ENCODE measurements around the gene CCNJ.
A peak's percentile ranks its signal among the peaks of the same experiment; 100 is the strongest.
"Not testable (repeated sequence)": the region's sequence is repeated elsewhere in the genome, so short reads cannot be mapped to it uniquely, and the experiment has no call there.

CCNJ gene

DNA sequence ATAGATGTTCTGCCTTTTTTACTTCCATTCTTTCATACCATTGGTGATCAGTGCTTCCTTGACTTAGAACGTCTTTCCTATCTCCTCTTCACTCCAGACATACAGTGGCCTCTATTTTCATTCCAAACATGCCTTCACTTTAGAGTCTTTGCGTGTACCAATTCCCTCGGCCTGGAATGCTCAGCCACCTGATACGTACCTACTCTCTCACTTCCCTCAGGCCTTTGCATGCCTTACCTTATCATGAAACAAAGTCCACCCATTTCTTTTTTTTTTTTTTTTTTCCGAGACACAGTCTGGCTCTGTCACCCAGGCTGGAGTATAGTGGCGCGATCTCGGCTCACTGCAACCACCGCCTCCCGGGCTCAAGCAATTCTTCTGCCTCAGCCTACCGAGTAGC, 2.2 kb upstream of the CCNJ start:
- DNase-seq (ENCODE audit: low spot score): no peak
- TF ChIP-seq, protein P1, sequence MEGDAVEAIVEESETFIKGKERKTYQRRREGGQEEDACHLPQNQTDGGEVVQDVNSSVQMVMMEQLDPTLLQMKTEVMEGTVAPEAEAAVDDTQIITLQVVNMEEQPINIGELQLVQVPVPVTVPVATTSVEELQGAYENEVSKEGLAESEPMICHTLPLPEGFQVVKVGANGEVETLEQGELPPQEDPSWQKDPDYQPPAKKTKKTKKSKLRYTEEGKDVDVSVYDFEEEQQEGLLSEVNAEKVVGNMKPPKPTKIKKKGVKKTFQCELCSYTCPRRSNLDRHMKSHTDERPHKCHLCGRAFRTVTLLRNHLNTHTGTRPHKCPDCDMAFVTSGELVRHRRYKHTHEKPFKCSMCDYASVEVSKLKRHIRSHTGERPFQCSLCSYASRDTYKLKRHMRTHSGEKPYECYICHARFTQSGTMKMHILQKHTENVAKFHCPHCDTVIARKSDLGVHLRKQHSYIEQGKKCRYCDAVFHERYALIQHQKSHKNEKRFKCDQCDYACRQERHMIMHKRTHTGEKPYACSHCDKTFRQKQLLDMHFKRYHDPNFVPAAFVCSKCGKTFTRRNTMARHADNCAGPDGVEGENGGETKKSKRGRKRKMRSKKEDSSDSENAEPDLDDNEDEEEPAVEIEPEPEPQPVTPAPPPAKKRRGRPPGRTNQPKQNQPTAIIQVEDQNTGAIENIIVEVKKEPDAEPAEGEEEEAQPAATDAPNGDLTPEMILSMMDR (IDR thresholded peaks at IDR 0.05; ENCODE audit: borderline replicate concordance, control extremely low read depth, extremely low read depth, insufficient read depth, missing control alignments): no peak
- in situ Hi-C loops (cut with MboI; ENCODE audit: low sequenced_read_pairs, unreplicated experiment): no loop called here

DNA sequence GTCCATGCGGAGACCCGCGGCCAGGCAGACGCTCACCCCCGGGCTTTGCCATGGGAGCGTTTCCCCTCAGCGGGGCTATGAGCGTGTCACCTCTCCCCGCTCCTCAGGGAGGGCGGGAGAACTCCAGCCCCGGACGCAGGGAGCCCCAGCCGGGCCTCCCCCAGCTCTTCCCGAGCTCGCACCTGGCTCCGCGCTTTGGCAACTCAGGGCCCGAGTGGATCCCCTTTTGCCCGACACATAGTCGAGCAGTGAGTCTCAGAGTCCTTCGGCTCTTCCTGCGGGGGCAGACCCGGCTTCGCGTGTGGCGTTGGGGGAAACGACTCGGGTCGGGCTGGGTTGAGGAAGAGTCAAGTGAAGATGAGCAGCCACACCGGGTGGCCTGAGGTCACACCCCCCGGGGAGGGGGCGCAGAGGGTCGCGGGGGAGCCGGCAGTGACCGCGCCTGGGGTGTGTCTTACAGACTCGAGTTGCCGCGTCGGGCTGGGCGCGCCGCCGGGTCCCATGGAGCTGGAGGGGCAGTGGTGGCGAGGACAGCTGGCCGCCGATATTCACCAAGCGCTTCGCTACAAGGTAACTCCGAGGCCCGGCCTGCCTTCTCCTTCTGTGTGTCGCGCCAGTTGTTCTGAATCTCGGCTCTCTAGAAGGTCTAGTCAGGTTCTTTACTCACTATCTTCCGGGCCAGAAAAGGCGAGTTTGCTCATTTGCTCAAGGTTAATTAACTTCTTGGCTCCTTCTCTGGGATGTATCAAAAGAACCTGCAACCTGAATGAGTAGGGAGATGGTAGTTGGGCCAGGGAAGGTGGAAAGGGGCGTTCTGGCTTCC, 721 bp downstream of the CCNJ start:
- peak; percentile 76 for DNase-seq (ENCODE audit: low spot score)
- TF ChIP-seq, protein P1 (IDR thresholded peaks at IDR 0.05; ENCODE audit: borderline replicate concordance, control extremely low read depth, extremely low read depth, insufficient read depth, missing control alignments): no peak
- in situ Hi-C loops (cut with MboI; ENCODE audit: low sequenced_read_pairs, unreplicated experiment): no loop called here

DNA sequence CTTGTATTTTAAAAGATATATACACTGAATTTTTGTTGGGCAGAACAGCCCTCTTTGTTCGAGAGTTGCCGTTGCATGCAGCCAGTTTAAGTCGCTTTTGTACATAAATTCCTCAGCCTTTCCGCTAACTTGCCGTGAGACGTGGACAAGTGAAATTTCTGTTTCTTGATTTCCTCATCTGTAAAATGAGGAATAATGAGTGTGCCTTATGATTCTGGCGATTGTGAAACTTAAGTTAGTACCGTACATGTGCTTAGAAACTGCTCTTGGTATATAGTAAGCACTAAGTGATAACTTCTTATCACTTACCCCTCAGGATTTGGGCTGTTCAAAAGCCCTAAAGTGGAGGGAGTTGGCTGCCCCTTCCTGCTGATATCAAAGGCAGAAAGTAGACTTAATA, 1.4 kb downstream of the CCNJ start:
- TF ChIP-seq, protein P1 (IDR thresholded peaks at IDR 0.05; ENCODE audit: borderline replicate concordance, control extremely low read depth, extremely low read depth, insufficient read depth, missing control alignments): no peak
- in situ Hi-C loops (cut with MboI; ENCODE audit: low sequenced_read_pairs, unreplicated experiment): no loop called here
- no peak for DNase-seq (ENCODE audit: low spot score)

DNA sequence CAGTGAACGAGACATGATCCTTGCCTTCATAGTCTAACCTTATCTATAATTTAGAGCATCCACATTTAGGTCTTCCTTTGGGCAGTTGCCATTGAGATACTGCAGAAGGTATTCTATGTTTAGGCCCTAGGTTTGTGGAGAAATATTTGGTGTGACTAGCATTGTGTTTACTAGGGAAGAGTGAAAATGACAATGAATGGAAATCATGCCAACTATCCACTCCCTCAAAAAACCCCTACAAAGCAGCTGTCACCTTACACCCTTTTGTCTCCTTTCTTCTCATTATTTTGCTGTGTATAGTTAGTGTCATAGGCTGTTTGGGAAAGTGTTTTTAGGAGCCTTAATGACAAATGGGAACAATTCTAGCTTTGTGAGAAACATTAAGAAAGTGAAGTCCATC, 3.2 kb downstream of the CCNJ start:
- TF ChIP-seq, protein P1 (IDR thresholded peaks at IDR 0.05; ENCODE audit: borderline replicate concordance, control extremely low read depth, extremely low read depth, insufficient read depth, missing control alignments): no peak
- no peak for DNase-seq (ENCODE audit: low spot score)
- in situ Hi-C loops (cut with MboI; ENCODE audit: low sequenced_read_pairs, unreplicated experiment): no loop called here

DNA sequence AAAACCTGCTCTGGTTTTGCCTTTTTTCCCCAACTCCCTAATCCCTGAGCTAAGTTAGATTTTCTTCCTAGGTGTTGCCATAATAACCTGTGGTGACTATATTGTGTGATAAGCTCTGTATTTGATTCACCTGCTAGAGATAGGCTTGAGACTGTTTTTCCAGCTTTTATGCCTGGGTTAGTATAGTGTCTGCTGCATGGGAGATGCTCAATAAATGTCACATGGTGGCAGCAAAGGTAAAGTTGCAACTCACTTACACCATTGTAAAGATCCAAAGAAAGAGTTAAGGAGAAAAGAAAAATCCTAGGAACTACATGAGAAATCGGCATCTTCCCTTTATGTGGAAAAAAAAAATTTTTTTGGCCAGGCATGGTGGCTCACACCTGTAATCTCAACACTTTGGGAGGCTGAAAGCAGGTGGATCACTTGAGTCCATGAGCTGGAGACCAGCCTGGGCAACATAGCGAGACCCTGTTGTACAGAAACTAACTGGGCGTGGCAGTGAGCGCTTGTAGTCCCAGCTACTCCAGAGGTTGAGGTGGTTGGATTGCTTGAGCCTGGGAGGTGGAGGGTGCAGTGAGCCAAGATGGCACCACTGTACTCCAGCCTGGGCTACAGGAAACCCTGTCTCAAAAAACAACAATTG, 3.7 kb downstream of the CCNJ start:
- TF ChIP-seq, protein P1 (IDR thresholded peaks at IDR 0.05; ENCODE audit: borderline replicate concordance, control extremely low read depth, extremely low read depth, insufficient read depth, missing control alignments): peak; percentile 7
- DNase-seq (ENCODE audit: low spot score): no peak
- in situ Hi-C loops (cut with MboI; ENCODE audit: low sequenced_read_pairs, unreplicated experiment): no loop called here

DNA sequence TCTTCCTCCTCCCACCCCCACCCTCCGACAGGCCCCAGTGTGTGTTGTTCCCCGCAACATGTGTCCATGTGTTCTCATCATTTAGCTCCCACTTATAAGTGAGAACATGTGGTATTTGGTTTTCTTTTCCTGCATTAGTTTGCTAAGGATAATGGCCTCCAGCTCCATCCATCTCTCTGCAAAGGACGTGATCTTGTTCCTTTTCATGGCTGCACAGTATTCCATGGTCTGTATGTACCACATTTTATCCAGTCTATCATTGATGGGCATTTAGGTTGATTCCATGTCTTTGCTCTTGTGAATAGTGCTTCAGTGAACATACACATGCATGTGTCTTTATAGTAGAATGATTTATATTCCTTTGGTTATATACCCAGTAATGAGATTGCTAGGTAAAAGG, 4.5 kb downstream of the CCNJ start:
- in situ Hi-C loops (cut with MboI; ENCODE audit: low sequenced_read_pairs, unreplicated experiment); DNase-seq (ENCODE audit: low spot score): not testable (repeated sequence)

DNA sequence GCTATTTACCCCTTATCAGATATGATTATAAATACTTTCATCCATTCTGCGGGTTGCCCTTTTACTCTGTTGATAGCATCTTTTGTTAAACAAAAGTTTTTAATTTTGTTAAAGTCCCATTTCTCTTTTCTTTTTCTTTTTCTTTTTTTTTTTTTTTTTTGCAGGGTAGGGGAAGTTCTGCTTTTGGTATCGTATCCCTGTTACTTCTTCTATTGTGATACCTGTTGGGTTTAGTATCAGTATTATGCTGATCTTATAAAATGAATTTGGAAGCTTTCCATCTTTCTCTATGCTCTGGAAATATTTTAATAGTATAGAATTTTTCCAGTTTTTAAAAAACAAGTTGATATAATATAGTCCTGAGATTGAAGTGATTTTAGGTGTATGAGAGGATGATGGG, 6.0 kb downstream of the CCNJ start:
- TF ChIP-seq, protein P1 (IDR thresholded peaks at IDR 0.05; ENCODE audit: borderline replicate concordance, control extremely low read depth, extremely low read depth, insufficient read depth, missing control alignments): no peak
- in situ Hi-C loops (cut with MboI; ENCODE audit: low sequenced_read_pairs, unreplicated experiment): no loop called here

More for the DNA sequence above, 6.0 kb downstream of the CCNJ start:
- no peak for DNase-seq (ENCODE audit: low spot score)
